DND-41 (cell line): ENCODE data around the gene EHBP1.

Source experiments
- ATAC-seq: fragments of 200-7000 bp; cut with Tn5 transposase; 3 replicates; pipeline ENCODE4 v1.9.1; 2021; ENCODE audit warnings: low read depth; ENCODE audit not compliant: insufficient read depth
- DNase-seq: peaks from one replicate; pipeline ENCODE4 v3.0.0-alpha.2; 2020
- H2AFZ ChIP-seq: 2 replicates; pipeline ENCODE4 v1.6.0; 2012; ENCODE audit warnings: low read depth, low read length
- H3K27ac ChIP-seq: 2 replicates; pipeline ENCODE4 v1.5.1; 2012; ENCODE audit warnings: low read length, inconsistent platforms
- H3K27me3 ChIP-seq: fragments of 200-600 bp; sonication (generic); 2 replicates; pipeline ENCODE4 v1.6.0; 2012; ENCODE audit warnings: low read length, mild to moderate bottlenecking, inconsistent platforms; ENCODE audit not compliant: insufficient read depth, poor library complexity
- H3K36me3 ChIP-seq: 2 replicates; pipeline ENCODE4 v1.5.1; 2012; ENCODE audit warnings: low read length, inconsistent platforms; ENCODE audit not compliant: insufficient read depth
- H3K4me1 ChIP-seq: 2 replicates; pipeline ENCODE4 v1.5.1; 2012; ENCODE audit warnings: mild to moderate bottlenecking, low read length; ENCODE audit not compliant: insufficient read depth
- H3K4me2 ChIP-seq: 2 replicates; pipeline ENCODE4 v1.6.0; 2012; ENCODE audit warnings: mild to moderate bottlenecking, moderate library complexity, low read length, inconsistent platforms; ENCODE audit not compliant: insufficient read depth
- H3K4me3 ChIP-seq, 2 experiments: fragments of 200-600 bp in 1 of 2; shearing (Covaris generic) in 1 of 2; 2 replicates each; pipeline ENCODE4 v1.5.1; 2012 to 2016; ENCODE audit warnings: inconsistent platforms in 2 of 2, low read length in 2 of 2, mild to moderate bottlenecking in 2 of 2, low read depth in 1 of 2, moderate library complexity in 1 of 2
- H3K79me2 ChIP-seq: 2 replicates; pipeline ENCODE4 v1.6.0; 2012; ENCODE audit warnings: low read length, inconsistent platforms; ENCODE audit not compliant: insufficient read depth
- H3K9ac ChIP-seq: 2 replicates; pipeline ENCODE4 v1.6.0; 2012; ENCODE audit warnings: low read depth, mild to moderate bottlenecking, inconsistent platforms, low read length, moderate library complexity
- H3K9me3 ChIP-seq: 2 replicates; pipeline ENCODE4 v1.5.1; 2012; ENCODE audit warnings: low read length, moderate library complexity, mild to moderate bottlenecking, inconsistent platforms; ENCODE audit not compliant: insufficient read depth, severe bottlenecking
- H4K20me1 ChIP-seq: 2 replicates; pipeline ENCODE4 v1.6.0; 2012; ENCODE audit warnings: low read length; ENCODE audit not compliant: insufficient read depth
- EZH2 ChIP-seq: IDR thresholded peaks from 3 replicates; pipeline ENCODE4 v1.6.1; 2012; ENCODE audit warnings: borderline replicate concordance, low read depth, mild to moderate bottlenecking, moderate library complexity, low read length, inconsistent platforms; ENCODE audit not compliant: severe bottlenecking
- TF ChIP-seq, protein P1 (sequence below): IDR thresholded peaks from 2 replicates; pipeline ENCODE4 v1.5.1; 2012; ENCODE audit warnings: borderline replicate concordance, low read length, moderate library complexity, mild to moderate bottlenecking; ENCODE audit not compliant: poor library complexity, severe bottlenecking; ENCODE audit errors: extremely low read depth

The EHBP1 gene

GRCh38 chr2:62934517-62934916 lies 229.0 kb downstream of the EHBP1 start:
- DNase-seq: no peak
- no peak overlapping the region for H3K4me3 ChIP-seq
- no peaks in the 10 kb centered on the region for H3K9me3 ChIP-seq
- H3K36me3 ChIP-seq: no peaks in the 10 kb centered on the region
- ATAC-seq: no peak
- TF ChIP-seq, protein P1, sequence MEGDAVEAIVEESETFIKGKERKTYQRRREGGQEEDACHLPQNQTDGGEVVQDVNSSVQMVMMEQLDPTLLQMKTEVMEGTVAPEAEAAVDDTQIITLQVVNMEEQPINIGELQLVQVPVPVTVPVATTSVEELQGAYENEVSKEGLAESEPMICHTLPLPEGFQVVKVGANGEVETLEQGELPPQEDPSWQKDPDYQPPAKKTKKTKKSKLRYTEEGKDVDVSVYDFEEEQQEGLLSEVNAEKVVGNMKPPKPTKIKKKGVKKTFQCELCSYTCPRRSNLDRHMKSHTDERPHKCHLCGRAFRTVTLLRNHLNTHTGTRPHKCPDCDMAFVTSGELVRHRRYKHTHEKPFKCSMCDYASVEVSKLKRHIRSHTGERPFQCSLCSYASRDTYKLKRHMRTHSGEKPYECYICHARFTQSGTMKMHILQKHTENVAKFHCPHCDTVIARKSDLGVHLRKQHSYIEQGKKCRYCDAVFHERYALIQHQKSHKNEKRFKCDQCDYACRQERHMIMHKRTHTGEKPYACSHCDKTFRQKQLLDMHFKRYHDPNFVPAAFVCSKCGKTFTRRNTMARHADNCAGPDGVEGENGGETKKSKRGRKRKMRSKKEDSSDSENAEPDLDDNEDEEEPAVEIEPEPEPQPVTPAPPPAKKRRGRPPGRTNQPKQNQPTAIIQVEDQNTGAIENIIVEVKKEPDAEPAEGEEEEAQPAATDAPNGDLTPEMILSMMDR: no peak
- TF ChIP-seq EZH2: no peak
- H4K20me1 ChIP-seq: no peaks in the 10 kb centered on the region
- no peaks in the 10 kb centered on the region for H3K4me1 ChIP-seq
- H3K27me3 ChIP-seq: no peaks in the 10 kb centered on the region
- no peak overlapping the region for H3K9ac ChIP-seq
- no peak overlapping the region for H3K4me2 ChIP-seq
- no peak overlapping the region for H2AFZ ChIP-seq
- H3K79me2 ChIP-seq: no peaks in the 10 kb centered on the region
- no peak overlapping the region for H3K27ac ChIP-seq

DNA sequence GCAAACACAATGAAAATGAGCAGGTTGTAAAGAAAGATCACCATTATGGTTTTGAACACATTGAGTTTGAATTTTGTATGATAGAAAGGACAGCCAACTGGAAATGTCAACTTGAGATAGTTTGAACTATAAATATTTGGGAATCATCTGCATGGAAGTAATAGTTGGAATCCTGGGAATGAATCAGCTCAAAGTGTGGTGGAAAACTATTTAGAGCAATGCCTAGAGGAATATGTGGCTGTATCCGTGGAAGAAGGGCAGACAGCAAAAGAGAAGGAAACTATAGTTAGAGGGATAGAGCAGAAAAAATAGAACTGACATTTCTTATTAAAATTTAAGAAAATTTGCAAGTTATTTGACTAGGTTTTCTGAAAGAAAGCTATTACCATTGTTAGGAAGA lies 232.6 kb downstream of the EHBP1 start:
- Histone ChIP-seq H3K27me3 (no peaks in the 10 kb centered on the region), H3K36me3 (no peaks in the 10 kb centered on the region), H3K4me2 (no peak overlapping the region), H3K79me2 (no peaks in the 10 kb centered on the region), H3K4me3 (no peak overlapping the region), H3K27ac (no peak overlapping the region), H4K20me1 (no peaks in the 10 kb centered on the region), H3K4me1 (no peaks in the 10 kb centered on the region), H2AFZ (no peak overlapping the region), H3K9me3 (no peaks in the 10 kb centered on the region), H3K9ac (no peak overlapping the region)
- ATAC-seq (no peak), DNase-seq (no peak)
- TF ChIP-seq, protein P1: no peak
- no peak for TF ChIP-seq EZH2

- no peak overlapping the region for H3K4me3 ChIP-seq
- TF ChIP-seq, protein P1: no peak
- TF ChIP-seq EZH2: no peak
- H3K4me2 ChIP-seq: no peak overlapping the region
- no peaks in the 10 kb centered on the region for H3K4me1 ChIP-seq
- no peaks in the 10 kb centered on the region for H3K79me2 ChIP-seq
- H3K9me3 ChIP-seq: no peaks in the 10 kb centered on the region
- H4K20me1 ChIP-seq: no peaks in the 10 kb centered on the region
- H3K9ac ChIP-seq: no peak overlapping the region
- ATAC-seq (no peak), DNase-seq (no peak)
- peaks cover 6% of the 10 kb centered on the region; the same call in 1 of the 2 replicates for H3K36me3 ChIP-seq
- H2AFZ ChIP-seq: no peak overlapping the region
- no peaks in the 10 kb centered on the region for H3K27me3 ChIP-seq
- H3K27ac ChIP-seq: no peak overlapping the region
Observed at GRCh38 chr2:62939735-62940491, 234.4 kb downstream of the EHBP1 start.
